Cerebellar nuclear complex (tissue), 1 donor: ENCODE results near the gene EDC4.
A peak's percentile ranks its signal among the peaks of the same experiment; 100 is the strongest.
"Not testable (repeated sequence)": the region's sequence is repeated elsewhere in the genome, so short reads cannot be mapped to it uniquely, and the experiment has no call there.

Source experiments
- DNase-seq, 2 experiments: peaks; one replicate each; lab custom pipeline; 2025; lab: John Stamatoyannopoulos, UW

The EDC4 gene

DNA sequence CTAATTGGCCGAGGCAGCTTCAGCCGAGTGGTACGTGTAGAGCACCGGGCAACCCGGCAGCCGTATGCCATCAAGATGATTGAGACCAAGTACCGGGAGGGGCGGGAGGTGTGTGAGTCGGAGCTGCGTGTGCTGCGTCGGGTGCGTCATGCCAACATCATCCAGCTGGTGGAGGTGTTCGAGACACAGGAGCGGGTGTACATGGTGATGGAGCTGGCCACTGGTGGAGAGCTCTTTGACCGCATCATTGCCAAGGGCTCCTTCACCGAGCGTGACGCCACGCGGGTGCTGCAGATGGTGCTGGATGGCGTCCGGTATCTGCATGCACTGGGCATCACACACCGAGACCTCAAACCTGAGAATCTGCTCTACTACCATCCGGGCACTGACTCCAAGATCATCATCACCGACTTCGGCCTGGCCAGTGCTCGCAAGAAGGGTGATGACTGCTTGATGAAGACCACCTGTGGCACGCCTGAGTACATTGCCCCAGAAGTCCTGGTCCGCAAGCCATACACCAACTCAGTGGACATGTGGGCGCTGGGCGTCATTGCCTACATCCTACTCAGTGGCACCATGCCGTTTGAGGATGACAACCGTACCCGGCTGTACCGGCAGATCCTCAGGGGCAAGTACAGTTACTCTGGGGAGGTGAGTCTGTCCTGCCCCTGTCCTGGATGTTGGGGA, 36.3 kb downstream of the EDC4 start:
- DNase-seq: no peak

DNA sequence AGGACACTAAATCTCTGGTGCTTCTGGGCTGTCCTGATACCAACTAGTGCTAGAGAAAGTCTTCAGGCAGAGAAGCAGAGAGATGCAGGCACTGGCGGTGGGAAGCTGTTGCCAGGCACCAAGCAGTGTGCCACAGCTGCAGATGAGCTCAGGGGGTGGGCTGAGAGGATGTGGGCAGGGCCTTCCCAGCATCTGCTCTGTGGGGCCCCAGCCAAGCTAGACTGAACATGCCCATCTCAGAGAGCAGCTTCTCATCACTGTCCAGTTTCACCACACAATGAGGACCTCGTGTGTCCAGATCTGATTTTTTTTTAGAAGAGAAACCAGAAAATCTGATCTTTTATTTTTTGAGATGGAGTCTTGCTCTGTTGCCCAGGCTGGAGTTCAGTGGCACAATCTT, 37.3 kb downstream of the EDC4 start:
- DNase-seq: no peak

DNA sequence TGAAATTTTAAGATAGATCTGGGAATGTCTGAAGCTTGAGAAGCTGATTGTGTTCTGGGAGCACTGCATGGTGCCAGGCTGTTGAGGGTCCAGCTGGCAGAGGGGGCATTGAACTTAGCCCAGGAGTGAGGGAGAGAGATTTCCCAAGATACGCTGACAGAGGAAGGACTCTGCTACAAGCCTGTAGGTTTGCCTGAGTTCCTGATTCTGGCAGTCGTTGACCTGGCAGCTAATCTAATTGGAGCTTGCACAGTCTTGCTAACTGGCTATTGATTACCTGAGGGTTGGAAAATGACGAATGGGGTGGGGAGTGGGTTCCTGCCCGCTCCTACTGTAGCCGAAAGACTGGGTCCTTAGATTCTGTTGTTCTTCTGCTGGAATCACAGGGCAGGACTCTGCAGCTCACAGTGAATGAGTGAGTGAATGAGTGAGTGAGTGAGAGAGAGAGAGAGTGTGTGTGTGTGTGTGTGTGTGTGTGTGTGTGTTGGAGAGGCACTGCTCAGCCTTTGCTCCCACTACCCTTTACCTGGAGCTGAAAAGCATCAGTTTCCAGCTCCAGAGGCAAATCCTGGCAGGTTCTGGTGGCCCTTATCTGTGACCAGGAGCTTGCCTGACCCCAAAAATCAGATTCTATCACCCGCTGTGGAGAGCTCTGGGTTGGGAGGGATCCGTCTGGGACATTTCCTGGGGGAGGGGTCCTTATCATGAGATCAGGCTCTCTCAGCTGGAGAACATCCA, 42.1 kb downstream of the EDC4 start:
- DNase-seq: no peak

DNA sequence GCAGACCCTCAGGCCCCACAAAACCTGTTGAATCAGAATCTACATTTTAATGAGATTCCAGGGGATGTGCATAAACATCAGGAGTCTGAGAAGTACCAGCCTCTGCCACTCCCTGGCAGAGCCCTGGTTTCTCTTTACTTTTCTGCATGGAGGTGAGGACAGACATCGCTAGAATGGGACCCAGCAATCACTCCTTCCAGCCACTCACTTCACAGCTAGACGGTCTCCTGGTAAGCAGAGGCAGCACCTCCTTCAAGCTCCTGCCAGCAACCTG, 42.6 kb downstream of the EDC4 start:
- not testable (repeated sequence) for DNase-seq

DNA sequence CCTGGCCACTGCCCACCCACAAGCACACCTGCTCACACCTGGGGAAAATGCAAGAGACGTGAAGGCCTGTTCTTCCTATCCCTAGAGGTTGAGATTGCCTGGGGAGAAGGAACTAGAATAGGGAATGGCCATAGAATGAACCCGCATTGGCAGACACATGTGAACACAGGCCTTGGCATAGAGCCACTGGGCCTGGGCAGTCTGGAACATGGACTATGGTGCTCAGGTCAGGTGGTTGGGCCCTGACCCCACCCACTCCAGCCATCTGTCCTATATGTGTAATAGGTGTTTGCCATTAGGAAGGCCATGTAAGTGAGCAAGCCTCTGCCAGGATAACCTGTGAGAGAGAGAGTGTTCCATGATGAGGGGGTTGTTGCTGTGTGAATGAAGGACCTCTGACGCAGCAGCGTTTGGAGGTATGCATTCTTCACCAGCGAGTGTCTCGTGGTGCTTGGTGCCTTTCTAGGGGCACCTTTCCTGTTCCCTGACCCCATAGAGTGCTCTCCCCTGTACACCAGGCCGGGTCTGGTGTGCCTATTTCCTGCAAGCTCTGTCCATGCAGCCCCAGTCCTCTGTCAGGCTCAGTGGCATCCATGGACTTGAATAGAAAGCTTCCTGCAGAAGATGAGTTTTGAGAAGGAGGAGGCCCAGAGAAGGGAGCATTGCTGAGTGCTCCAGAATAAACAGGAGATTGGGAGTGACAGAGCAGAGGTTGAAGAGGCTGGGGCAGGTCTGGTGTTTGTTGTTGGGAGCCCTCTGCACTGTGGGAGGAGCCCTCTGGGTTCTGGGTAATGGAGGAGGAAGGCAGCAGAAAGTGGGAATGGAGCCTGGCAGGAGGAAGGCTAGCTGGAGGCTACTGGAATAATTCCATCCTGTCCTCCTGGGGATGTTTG, 43.2 kb downstream of the EDC4 start:
- no peak for DNase-seq

DNA sequence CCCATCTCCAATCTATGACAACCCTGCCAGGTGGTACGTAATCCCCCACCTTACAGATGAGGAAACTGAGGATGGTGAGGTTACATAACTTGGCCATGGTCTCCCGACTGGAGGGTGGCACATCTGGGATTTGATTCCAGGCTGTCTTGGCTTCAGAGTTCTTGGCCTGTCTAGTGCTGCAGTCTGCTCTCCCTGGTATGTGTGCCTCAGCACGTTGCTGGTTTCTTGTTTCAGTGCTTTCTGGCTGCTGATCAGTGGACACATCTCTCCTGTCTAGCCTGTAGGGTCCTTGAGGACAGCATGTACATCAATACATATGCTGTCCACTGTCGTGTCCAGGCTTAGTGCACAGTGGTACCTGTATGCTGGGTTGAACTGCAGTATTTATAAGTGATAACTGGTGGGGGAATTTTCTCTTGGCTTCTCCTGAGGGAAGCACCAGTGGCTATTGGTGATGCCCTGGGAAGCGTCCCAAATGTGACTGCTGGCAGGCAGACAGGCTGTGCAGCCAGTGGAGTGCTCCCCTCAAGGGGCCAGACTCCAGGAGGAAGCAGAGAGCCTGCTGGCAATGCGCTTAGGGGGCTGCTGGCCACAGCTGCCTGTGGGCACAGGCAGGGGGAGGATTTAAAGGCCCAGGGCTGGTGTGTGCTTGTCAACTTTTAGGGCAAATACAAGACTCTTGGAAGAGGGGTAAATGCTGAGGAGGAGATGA, 44.4 kb downstream of the EDC4 start:
- no peak for DNase-seq

DNA sequence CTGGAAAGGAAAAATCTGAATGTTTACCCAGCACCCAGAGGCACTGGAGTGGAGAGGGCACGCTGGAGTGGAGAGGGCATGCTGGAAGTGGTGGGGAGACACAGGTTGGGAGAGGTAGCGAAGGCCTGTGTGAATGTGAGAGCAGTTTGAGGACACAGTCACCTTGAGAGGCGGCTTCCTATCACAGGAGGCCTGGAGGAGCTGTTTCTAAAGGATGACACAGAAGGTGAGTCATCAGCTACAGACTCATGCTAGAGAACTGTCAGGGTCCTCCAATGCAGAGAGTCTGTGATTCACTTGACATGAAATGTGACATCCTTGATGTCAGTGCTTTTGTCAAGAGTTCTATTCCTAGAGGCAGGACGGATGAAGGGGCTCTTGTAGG, 45.0 kb downstream of the EDC4 start:
- no peak for DNase-seq

DNA sequence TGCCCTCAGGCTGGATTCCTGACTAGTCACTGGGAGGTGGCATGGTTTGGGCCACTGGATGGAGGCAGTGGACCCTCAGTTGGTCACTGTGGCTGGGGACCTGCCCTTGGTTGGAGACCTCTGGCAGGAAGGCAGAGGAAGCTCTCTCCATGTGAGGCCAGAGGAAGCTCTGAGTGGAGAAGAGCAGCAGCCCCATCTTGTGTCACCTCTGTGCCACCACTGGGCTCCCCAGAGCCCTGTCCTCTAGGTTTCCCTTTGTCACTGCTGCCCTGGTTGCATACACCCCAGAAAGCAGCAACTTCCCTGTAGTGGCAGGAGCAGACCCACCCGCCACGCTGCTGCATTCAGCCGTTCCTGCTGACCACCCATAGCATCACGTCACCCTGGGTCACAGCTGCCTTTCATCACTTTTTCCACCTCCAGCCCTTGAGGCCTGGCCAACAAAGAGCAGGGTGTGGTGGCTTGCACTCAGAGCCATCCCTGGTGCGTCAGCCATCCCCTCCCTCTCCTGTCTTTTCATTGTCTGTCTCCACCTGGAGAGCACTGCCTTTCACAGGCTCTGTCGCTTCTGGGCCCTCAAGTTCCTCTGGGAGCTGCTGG, 46.9 kb downstream of the EDC4 start:
- DNase-seq: no peak

DNA sequence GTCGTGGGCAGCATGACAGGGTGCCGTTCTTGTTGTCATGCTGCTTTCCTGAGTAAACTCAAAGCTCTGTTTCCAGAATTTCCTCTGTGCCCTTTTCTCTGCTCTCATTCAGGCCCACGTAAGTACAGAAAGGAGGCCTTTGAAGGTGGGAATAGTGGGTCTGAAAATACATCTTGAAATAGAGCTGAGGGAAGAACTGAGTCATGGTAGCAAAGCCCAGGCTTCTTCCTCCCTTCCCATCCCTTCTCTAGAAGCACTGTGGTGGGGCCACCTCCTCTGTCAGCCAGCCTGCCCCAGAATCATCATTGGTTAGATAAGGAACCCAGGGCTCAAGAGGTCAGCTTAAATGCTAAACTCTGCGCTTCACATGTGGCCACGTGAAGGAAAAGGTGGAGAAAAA, 49.4 kb downstream of the EDC4 start:
- no peak for DNase-seq

DNA sequence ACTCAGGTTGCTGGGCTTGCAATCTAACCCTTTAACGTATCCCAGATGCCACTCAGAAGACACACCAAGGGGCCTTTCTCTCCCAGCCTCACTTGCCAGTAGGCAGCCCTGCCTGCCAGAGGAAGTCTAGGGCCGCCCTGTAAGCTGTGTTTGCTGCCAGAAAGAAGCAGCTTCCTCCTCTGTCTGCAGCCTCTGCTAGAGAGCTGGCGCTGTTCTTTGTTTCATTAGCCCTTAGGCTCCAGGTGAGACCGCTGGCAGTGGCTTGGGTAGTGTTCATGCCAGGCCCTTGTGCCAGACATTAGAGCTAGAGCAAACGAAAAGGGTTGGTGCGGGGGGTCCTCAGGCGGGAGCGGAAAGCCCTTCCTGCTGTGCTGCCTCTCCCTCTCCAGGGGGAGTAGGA, 49.9 kb downstream of the EDC4 start:
- no peak for DNase-seq

DNA sequence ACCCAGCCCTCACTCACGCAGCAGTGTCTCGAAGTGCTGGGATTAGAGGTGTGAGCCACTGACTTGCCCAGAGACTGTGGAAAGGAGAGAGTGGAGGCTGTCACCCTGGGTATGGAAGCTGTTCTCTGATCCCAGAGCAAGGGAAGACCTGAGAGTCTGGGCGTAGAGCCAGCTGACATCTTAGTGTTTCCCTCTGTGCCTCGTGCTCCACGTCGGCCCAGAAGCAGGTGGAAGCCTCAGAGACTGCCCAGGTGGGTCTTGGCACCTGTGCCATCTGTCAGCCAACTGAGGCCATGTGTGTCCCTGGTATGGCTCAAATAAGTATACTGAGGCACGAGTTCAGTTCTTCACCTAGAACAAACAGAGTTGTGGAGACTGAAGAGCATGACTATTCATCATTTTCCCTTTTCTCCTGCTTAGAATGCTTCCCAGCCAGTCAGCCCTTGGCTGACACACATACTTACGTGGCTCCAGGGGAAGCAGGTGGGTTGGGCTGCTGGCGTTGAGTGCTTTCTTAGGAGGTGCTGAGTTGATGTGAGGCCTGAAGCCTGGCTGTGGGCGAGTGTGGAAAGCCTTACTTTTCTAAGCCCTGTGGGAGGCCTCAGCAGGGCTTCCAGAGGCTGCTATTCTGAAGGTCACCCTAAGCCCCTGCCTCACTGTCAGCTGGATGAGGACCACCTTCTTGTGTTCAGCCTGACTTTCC, 50.7 kb downstream of the EDC4 start:
- DNase-seq: no peak

DNA sequence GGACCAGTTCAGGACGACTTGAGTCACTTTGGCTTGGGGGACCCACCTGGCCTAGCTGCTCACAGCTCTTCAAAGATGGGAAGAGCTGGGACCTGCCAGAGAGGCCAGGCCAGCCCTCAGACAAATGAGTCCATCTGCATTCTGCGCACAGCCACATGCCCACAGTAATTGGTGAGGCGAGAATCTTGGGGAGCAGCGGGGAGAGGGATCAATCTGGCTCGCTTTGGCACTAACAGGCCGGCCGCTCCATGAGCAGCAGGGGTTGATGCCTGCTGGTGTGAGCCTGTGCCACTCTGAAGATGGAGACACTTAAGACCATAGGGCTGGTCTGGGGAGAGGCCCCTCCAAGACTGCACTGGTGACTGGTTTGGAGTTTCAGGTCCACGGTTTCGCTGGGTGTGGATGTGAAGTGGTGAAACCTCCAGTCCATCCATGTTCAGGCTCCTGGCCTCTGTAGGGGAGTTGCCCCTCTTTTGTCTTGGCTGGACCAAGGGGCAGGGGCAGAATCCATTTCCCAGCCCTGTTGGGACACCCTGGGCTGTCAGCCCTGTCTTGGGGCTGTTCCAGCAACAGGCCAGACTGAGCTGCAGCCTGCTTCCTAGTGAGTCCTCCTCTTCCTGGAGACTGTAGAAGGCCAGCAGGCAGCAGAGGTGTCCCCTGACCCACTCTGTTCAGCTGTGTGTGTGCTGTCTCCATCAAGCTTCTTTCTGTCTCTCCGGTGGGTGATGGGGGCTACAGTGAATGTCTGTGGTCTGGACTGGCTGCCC, 51.5 kb downstream of the EDC4 start:
- DNase-seq: no peak

DNA sequence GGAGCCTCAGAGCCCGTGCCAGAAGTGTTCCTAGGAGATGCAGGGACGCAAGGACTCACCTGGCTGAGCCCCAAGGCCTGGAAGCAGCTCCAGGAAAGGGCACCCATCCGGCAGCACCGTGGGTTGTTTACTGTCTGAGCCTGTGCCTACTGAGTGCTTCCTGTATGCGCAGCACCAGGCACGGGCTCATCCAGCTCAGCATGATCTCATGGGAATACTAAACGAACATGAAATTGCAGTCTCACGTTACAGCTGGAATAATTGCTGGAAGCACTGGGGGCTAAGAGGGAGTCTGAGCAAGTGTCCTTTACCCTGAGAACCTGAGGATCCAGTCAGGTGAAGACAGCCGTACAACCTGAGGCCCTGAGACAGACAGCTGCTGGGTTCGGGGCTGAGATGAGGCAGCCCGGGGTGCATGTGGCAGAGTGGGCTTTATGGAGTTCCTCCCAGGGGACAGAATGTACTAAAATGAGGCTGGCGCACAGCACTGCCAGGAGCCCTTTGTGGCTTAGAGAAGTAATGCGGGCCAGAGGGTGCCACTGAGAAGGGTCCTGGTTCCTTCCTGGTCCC, 53.4 kb downstream of the EDC4 start:
- no peak for DNase-seq

DNA sequence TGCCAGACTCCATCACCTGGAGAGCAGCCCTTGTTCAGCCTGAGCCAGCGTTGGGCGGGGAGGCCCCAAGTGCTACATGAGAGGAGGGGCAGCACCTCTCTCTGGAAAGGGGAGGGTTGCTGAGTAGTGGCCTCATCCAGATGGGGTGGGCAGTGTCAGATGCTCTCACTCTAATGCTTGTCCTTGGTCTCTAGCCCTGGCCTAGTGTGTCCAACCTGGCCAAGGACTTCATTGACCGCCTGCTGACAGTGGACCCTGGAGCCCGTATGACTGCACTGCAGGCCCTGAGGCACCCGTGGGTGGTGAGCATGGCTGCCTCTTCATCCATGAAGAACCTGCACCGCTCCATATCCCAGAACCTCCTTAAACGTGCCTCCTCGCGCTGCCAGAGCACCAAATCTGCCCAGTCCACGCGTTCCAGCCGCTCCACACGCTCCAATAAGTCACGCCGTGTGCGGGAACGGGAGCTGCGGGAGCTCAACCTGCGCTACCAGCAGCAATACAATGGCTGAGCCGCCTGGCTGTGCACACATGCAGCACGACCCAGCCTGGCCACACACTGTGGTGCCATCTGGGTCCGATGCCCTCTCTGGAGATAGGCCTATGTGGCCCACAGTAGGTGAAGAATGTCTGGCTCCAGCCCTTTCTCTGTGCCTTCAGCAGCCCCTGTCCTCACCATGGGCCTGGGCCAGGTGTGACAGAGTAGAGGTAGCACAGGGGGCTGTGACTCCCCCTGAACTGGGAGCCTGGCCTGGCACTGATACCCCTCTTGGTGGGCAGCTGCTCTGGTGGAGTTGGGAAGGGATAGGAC, 54.5 kb downstream of the EDC4 start:
- peak in 1 of 2 experiments; percentile 45 for DNase-seq

DNA sequence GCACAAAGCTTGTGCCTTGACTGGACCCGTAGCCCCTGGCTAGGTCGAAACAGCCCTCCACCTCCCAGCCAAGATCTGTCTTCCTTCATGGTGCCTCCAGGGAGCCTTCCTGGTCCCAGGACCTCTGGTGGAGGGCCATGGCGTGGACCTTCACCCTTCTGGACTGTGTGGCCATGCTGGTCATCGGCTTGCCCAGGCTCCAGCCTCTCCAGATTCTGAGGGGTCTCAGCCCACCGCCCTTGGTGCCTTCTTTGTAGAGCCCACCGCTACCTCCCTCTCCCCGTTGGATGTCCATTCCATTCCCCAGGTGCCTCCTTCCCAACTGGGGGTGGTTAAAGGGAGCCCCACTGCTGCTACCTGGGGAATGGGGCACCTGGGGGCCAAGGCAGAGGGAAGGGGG, 55.3 kb downstream of the EDC4 start:
- DNase-seq: no peak

DNA sequence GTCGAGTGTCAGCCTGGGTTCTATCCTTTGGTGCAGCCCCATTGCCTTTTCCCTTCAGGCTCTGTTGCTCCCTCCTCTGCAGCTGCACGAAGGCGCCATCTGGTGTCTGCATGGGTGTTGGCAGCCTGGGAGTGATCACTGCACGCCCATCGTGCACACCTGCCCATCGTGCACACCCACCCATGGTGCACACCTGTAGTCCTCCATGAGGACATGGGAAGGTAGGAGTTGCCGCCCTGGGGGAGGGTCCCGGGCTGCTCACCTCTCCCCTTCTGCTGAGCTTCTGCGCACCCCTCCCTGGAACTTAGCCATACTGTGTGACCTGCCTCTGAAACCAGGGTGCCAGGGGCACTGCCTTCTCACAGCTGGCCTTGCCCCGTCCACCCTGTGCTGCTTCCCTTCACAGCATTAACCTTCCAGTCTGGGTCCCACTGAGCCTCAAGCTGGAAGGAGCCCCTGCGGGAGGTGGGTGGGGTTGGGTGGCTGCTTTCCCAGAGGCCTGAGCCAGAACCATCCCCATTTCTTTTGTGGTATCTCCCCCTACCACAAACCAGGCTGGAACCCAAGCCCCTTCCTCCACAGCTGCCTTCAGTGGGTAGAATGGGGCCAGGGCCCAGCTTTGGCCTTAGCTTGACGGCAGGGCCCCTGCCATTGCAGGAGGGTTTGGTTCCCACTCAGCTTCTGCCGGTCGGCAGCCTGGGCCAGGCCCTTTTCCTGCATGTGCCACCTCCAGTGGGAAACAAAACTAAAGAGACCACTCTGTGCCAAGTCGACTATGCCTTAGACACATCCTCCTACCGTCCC, 55.9 kb downstream of the EDC4 start:
- peak in 1 of 2 experiments; percentile 63 for DNase-seq

DNA sequence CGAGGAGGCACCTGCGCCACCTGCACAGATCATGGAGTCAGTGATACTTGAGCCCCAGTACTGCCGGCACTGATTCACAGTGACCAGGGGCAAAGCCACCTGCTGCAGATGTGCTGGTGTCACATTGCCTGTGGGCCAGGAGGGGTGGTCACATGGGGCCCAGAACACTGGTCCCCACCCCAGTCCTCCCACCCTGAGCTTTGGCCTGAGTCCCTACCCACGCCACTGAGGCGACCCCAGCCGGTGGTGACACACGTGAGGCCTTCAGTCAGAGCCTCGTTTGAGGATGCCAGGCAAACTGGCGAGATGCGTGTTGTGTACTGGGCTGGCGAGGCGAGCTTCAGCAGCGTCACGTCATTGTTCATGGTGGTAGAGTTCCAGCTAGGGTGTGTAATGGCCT, 57.3 kb downstream of the EDC4 start:
- DNase-seq: no peak

DNA sequence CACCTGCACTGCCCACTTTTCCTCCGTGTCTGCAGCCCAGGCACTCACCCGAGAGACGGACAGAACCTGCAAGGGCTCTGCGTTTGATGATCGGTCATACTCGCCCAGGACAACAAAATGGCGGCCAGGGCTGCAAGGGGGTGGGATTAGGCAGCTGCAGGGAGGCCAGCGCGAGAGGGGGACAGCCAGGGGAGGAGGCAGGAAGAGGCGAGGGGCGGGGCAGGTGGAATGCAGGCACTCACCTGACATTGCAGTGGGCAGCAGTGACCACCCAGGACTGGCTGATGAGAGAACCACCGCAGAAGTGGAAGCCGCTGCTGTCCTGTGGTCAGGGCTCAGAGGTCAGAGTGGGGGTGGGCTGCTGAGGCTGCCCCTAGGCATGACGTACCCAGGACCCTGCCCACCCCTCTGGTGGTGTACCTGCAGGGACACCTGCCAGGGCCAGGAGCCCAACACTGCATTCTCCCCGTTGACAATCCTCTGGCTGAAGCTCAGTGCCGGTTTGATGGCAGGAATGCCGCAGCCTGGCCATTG, 57.9 kb downstream of the EDC4 start:
- DNase-seq: no peak
